ENCODE results near the gene REPS1.
"Not testable (repeated sequence)": the region's sequence is repeated elsewhere in the genome, so short reads cannot be mapped to it uniquely, and the experiment has no call there.

Gene REPS1

GRCh38 chr6:138987643-138988468, at the start of gene REPS1:
Gene REPS1, minus strand, starts transcription at chr6:138988253. Its CDS starts 571 bp downstream, at chr6:138987682.
- FAIRE-seq = no peak

DNA sequence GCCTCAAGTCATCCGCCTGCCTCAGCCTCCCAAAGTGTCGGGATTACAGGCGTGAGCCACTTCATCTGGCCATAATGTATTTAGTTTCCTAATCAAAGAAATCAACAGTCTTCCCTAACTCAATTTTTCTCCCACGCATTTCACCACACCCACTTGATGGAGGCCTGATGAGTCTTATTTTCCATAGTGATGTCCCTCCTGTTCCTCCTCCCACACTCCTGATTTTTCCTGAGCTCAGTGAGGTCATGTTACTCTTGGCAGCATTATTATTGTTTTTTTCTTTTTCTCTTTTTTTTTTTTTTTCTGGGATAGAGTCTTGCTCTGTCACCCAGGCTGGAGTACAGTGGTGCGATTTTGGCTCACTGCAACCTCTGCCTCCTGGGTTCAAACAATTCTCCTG, 49.4 kb upstream of the REPS1 start:
- FAIRE-seq = no peak

DNA sequence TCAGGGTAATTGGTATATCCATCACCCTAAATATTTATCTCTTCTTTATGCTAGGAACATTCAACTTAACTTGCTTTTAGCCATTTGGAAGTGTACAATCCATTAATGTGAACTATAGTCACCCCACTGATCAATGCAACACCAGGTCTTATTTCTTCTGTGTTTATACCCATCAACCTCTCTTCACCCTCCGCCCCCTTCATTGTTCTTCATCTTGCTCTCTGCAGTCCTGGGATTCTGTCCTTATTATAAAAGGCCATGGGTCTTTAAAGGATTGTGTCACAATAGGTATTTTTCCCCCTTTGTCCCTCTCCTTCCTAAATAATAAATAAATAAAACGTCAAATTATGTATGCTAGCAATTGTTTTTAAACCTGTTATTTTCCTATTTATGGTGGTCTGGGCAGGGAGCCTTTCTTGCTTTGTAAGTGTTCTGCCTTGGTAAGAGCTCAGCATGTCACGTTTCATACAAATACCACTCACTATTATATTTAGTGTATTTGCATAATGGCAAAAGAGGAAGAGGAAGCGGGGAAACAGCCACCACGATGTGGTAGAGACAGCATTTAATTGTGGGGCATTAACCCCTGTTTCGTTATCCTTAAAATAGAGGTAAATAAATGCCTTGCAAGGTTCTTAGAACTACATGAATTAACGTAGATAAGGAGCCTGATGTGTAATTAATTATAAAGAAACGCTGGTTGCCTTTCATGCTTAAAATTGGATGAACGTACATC, 42.3 kb upstream of the REPS1 start:
- no peak for FAIRE-seq

- no peak for FAIRE-seq
These were observed 41.6 kb upstream of the REPS1 start for GRCh38 chr6:139029470-139030227.

DNA sequence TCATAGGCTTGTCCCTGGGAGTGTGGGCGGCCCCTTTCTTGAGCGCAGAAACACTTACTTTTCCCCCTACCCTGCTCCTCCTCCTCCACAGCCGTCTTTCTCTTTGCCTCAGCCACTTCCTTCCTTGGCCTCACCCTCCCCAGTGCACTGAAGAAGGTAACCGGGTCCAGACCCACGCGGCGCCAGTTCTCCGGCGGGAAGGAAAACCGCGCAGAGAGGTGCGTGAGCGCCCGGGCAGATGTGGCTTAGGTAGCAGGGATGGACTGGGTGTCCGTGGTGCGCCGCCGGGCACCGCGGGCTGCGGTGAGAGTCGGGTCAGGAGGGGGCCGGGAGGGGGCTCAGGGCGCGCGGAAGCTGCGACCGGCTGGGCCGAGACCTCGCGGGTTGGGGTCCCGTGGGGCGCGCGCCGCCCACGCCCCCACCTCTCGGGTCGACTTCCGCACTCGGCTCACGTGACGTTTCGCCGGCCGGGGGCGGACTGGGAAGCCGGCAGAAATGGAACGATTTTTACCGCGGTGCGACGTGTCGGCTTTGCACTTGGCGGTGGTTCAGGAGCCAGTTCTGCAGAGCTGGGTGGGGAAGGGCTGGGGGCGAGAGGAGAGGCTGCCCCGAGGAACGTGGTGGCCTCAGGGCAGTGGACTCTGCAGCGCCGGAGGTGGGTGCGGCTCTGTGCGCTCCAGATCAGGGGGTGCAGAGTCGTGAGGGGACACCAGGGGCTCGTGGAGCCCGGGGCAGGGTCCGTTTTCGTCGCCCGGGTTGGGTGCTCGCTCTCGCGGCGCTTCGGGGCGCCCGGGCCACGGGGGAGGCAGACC, 40.8 kb upstream of the REPS1 start, which contains the start of gene ABRACL:
Gene ABRACL, plus strand, starts transcription at position 88 of the 812 bp plus-strand sequence. CDS start 5,416 bp downstream, outside the sequence.
- no peak for FAIRE-seq

- no peak for FAIRE-seq
These were observed 40.2 kb upstream of the REPS1 start for GRCh38 chr6:139028215-139028657.

GRCh38 chr6:139027620-139028182, 39.6 kb upstream of the REPS1 start:
- no peak for FAIRE-seq

GRCh38 chr6:139025416-139025815, 37.4 kb upstream of the REPS1 start:
- FAIRE-seq = not testable (repeated sequence)

- FAIRE-seq = no peak
These were observed 32.6 kb upstream of the REPS1 start for GRCh38 chr6:139020689-139021088.

DNA sequence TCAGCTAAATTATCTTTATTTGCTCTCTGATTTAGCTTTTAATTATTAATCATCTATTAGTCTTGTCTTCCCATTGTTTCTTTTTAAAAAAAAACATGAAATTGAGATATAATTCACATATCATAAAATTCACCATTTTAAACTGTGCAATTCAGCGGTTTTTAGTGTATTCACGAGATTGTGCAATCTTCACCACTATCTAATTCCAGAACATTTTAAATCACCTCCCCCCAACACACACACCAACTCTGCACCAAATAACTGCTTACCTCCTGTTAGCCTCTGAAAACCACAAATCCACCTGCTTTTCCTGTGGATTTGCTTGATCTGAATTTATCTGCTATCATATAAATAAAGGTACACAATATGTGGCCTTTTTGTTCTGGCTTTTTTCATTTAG, 31.7 kb upstream of the REPS1 start:
- no peak for FAIRE-seq

- no peak for FAIRE-seq
These were observed 29.2 kb upstream of the REPS1 start for GRCh38 chr6:139017227-139017626.

- no peak for FAIRE-seq
These were observed 28.5 kb upstream of the REPS1 start for GRCh38 chr6:139016337-139017213.

DNA sequence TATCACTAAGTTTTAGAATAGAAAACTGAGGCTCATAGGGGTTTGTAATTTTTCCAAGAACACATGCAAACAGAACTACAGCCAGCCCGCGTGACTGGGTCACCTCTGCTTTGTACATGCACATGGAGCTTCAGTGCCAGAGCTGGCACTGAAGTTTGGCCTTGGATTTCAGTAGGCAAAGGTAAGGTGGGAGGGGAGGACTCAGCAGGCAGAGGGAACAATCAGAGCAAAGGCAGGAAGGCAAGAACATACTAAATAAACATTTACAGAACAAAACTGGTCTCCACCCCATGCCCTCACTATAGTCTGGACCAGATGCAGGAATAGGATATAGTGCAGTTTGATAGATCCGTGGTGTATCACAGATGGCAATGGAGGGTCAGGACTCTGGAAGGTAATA, 26.9 kb upstream of the REPS1 start:
- FAIRE-seq = no peak

- FAIRE-seq = no peak
These were observed 25.2 kb upstream of the REPS1 start for GRCh38 chr6:139013185-139013800.

- FAIRE-seq = no peak
These were observed 23.9 kb upstream of the REPS1 start for GRCh38 chr6:139011980-139012379.

DNA sequence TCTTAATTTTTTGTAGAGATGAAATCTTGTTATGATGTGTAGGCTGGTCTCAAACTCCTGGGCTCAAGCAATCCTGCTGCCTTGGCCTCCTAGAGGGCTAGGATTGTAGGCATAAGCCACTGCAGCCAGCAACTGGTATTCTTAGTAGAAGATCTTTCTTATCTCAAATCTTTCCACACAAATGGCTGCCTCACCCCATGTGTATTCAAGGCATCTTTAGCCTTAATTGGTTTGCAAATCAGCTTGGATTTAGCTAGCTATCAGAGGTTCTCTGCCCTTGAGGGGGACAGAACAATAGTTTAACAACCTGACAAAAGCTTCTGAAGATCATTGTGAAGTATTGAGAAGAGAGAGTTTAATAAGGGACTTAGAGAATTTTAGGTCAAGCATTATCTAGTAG, 22.6 kb upstream of the REPS1 start:
- FAIRE-seq = no peak

- FAIRE-seq = no peak
These were observed 20.1 kb upstream of the REPS1 start for GRCh38 chr6:139008117-139008516.

GRCh38 chr6:139007428-139007827, 19.4 kb upstream of the REPS1 start:
- no peak for FAIRE-seq

GRCh38 chr6:139006477-139006876, 18.4 kb upstream of the REPS1 start:
- FAIRE-seq = no peak

DNA sequence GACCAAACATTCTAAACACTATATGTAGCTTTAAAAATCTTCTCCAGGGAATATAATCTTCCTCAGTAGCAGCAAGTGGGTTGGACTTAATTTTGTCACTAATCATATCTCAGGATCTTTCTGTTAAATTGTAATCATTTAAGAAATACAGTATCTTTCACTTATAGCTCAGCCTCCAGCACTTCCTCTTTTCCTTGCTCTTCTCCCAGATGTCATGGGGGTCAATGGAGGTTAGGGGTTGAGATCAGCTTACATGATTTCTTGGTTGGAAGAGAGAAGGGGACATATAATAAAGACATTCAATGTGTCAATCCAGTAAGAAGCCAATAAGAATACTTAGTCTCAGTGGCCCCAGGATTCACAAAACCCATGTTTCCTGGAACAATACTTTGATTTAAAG, 15.7 kb upstream of the REPS1 start:
- FAIRE-seq = no peak

Data from A204.1 (cell line).